Stromal cell of bone marrow (primary cell): ENCODE results near the gene ANKRD26.
"Not testable (repeated sequence)": the region's sequence is repeated elsewhere in the genome, so short reads cannot be mapped to it uniquely, and the experiment has no call there.

ENCODE experiments used
- DNase-seq: peaks from one replicate; pipeline ENCODE4 v3.0.0-alpha.2; 2012; ENCODE audit warnings: low read depth

ANKRD26 gene

GRCh38 chr10:27099916-27100812, at the start of gene ANKRD26:
TSS of gene ANKRD26 (minus strand) at chr10:27100494. CDS start at chr10:27100326, 168 bp downstream.
- DNase-seq, result peak; percentile 93

DNA sequence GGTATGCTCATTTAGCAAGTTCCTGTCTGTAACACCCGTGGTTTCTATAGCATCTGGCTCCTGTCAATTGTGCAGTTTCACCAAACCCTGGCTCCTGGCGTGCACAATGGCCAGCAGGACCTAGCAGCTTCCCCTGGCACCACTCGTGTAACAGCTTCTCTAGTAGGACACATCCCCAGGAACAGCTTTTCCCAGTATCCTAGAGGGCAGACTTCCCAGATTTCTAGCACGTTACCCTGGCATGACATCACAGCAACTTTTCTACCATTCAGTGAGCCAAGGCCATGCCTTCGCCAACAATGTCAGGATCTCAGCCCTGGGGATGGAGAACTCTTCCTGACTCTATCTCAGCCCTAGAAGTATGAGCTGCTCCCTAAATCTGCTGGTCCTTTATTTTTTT, 47.4 kb upstream of the ANKRD26 start:
- DNase-seq, result no peak

GRCh38 chr10:27145937-27146336, 45.6 kb upstream of the ANKRD26 start:
- DNase-seq, result no peak

DNA sequence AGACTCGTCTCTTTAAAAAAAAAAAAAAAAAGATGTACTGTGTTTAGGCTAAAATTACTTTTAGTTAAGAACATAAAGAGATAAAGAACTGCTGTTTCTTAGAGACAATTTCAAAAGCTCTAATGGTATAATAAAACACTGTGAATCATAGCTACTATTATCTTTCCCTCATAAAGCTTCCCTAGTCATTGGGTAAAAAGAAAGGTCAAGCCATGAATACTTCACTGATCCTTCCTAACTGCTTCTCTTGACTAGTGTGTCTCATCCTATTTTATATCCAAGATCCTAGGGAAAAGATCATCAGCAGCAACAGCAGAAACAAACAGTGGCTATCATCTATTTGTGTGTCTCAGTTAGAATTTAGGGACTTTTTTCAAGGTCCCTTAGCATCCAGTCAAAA, 43.4 kb upstream of the ANKRD26 start:
- DNase-seq, result no peak

DNA sequence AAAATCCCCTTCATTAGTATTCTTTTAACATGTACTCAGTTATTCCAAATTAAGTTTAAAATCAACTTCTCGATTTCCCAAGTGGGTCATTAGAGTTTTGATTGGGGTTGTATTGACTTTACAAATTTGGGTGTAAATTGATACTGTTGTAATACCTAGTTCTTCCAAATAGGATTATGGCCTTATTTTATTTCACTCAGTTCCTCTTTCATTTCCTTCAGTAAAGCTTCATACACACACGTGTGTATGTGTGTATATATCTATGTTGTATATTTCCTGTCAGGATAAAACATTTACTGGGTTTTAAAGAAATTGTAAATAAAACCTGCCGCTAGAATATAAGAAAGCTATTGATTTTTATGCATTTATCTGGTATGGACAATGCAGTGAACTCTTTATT, 38.0 kb upstream of the ANKRD26 start:
- DNase-seq, result no peak

- no peak for DNase-seq
Observed at GRCh38 chr10:27134371-27134770, 34.1 kb upstream of the ANKRD26 start.

- no peak for DNase-seq
Observed at GRCh38 chr10:27108165-27108564, 7.9 kb upstream of the ANKRD26 start.

GRCh38 chr10:27104919-27105318, 4.6 kb upstream of the ANKRD26 start:
- no peak for DNase-seq

DNA sequence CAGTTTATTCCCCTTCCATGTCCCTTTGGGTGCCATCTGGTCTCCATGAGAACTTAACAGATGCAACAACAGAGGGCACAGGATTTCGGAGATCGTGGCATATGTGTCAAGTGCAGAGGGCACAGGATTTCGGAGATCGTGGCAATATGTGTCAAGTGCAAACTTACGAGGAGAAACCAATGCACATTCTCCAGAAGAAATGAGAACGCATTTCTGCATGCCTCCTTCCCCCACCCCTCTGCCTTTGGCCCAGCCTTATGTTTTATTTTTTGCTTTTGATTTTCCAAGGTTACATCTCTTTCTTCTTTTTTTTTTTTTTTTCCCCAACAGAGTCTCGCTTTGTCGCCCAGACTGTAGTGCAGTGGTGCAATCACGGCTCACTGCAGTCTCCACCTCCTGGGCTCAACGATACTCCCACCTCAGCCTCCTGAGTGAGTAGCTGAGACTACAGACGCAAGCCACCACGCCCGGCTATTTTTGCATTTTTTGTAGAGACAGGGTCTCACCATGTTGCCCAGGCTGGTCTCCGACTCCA, 586 bp upstream of the ANKRD26 start:
- no peak for DNase-seq

DNA sequence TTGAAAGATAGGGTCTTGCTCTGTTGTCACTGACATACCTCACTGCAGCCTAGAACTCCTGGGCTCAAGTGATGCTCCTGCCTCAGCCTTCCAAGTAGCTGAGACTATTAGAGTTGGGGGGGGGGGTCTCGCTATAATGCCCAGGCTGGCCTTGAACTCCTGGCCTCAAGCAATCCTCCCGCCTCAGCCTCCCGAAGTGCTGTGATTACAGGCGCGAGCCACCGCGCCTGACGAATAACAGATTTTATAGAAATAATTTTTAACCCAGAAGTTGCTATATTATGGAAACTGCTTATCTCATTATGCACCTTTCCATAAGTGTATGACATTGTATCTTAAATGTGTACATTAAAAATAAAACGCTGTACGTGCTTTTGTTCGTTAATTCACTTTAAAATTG, 846 bp downstream of the ANKRD26 start:
- DNase-seq, result no peak

DNA sequence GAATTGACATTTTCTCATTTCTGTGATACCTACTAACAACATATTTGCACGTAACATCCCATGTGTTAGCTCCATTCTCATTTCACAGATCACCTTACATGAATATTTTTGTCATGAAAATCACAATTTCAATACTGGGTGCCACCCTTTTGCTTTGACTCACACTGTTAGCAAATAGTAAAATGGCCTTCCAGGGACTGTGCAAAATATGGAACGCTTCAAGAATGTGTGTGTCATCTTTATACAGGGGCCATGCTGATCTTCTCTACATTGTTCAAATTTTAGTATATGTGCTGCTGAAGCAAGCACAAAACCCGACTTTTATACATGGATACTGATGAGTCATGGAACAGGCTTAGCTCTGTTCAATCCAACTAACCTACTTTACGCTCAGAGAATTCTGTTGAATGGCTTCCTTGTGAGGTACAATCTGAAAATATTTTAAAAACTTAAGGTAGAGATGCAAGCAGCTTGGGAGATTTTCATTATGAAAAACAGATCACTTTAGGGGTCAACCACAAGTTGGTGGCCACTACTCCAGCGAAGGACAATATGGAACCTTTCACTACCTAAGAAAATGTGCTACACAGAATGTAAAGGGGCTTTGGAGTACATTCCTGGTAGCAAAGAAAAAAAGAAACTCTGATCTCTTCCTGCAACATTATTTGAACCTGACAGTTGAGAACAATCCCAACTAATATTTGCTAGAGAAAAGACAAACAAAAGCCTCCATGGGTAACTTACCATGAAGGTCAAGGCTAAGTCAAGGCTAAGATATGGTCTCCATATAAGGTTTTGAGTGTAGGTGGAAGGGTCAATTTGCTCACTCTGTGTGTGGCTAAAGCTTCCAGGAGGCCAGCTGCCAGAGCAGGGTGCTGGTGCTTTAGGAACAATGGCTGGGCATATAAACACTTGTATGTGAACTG, 11.9 kb downstream of the ANKRD26 start:
- DNase-seq, result no peak

DNA sequence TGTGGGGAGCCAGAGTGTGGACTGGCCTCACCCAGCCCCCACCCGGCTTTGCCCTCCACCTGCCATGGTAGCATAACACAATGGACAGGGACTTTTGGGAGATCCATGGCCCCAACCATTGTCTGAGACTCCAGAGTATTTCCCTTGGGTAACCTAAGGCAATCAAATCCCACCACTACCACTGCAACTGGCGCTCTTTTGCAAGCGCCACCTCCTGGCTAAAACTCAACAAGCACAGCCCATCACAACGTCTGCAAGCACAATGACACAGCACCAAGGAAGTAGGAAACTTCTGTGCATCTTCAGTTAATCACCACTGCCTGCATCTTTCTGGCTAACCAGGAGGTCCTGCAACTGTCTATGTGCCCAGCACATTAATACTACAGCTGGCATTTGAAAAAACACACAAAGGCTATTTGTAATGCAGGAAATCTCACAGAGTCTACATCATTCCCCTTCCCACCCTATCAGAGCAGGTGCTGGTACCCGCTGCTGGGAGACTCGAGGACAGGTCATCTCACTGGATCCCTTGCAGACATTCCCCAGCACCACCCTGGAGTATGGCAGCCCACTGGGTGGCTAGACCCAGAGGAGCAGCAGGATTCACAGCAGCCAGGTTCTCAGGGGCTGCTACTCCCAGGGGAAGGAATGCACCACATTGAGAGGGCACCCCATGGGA, 27.7 kb downstream of the ANKRD26 start:
- no peak for DNase-seq

- DNase-seq, result no peak
Observed at GRCh38 chr10:27068217-27068891, 31.9 kb downstream of the ANKRD26 start.

DNA sequence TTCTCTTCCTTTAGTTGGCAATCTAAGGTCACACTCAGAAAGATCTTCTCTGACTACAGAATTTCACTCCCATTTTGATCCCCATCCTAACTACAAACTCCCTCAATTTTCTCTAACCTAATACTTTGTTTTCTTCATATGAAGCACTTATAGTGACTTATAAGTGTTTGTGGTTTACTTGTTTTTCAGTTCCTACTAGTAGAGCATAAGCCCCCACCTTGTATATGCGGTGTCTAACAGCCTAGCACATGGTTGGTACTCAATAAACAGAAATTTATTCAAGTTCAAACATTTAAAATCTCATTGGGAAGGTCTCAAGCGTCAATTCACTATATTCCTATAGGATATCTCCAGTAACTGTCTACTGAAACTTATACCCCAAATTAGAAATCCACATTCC, 35.2 kb downstream of the ANKRD26 start:
- no peak for DNase-seq

- DNase-seq, result no peak
Observed at GRCh38 chr10:27052656-27053055, 47.6 kb downstream of the ANKRD26 start.

GRCh38 chr10:27045247-27045646, 55.0 kb downstream of the ANKRD26 start:
- not testable (repeated sequence) for DNase-seq

GRCh38 chr10:27041196-27041595, 59.1 kb downstream of the ANKRD26 start:
- no peak for DNase-seq

DNA sequence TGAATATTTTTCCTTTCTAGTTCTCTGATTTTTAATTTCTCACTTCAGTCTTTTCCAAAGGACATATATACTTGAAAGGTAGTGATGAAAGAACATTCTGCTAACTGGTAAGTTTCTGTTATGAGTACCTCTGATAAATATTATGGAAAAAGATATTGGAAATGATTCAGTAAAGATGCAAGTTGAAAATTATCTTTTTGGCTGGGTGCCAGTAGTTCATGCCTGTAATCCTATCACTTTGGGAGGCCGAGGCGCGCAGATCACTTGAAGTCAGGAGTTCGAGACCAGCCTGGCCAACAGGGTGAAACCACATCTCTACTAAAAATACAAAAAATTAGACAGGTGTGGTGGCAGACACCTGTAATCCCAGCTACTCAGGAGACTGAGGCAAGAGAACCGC, 62.1 kb downstream of the ANKRD26 start:
- DNase-seq, result no peak

- no peak for DNase-seq
Observed at GRCh38 chr10:27035163-27035562, 65.1 kb downstream of the ANKRD26 start.

GRCh38 chr10:27030060-27030459, 70.2 kb downstream of the ANKRD26 start:
- no peak for DNase-seq

DNA sequence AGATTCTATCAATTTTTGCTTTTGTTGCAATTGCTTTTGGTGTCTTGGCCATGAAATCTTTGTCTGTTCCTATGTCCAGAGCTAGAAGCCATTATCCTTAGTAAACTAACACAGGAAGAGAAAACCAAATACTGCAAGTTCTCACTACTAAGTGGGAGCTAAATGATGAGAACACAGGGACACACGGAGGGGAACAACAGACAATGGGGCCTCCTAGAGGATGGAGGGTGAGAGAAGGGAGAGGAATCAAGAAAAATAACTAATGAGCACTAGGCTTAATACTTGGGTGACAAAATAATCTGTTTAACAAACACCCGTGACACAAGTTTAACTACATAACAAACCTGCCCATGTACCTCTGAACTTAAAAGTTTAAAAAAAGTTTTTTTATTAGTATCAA, 78.2 kb downstream of the ANKRD26 start:
- DNase-seq, result no peak
